ENCODE measurements around the gene FTO. TPM values are rescaled to one million over a fixed set of nuclear protein-coding genes. Genes with fewer than 3 reads are reported as not detected.

FTO gene
- total RNA-seq, 1 donor from 2014 or later, result 107 TPM

- Mint-ChIP-seq H3K4me3 (peak overlapping the region; percentile 62), H3K27ac (ENCODE audit: unreplicated experiment) (peak overlapping the region; percentile 15)
Measured at GRCh38 chr16:53937161-53937880, 233.4 kb downstream of the FTO start.

GRCh38 chr16:53944025-53944424, 240.1 kb downstream of the FTO start:
- peaks cover 8% of the 10 kb centered on the region for H3K36me3 Mint-ChIP-seq (ENCODE audit: low read depth)
- H3K4me3 Mint-ChIP-seq, result no peak overlapping the region
- TF ChIP-seq CTCF (conservative IDR thresholded peaks at IDR 0.05), result no peak
- DNase-seq (ENCODE audit: low read depth, low spot score), result no peak
- peaks cover 35% of the 10 kb centered on the region for H3K27me3 Mint-ChIP-seq (ENCODE audit: low read depth)
- H3K9me3 Mint-ChIP-seq, result no peaks in the 10 kb centered on the region
- peaks cover 18% of the 10 kb centered on the region for H3K4me1 Mint-ChIP-seq
- H3K27ac Mint-ChIP-seq (ENCODE audit: unreplicated experiment), result no peak overlapping the region

More at GRCh38 chr16:53937161-53937880, 233.4 kb downstream of the FTO start:
- Mint-ChIP-seq H3K27me3 (ENCODE audit: low read depth) (peaks cover 45% of the 10 kb centered on the region), H3K36me3 (ENCODE audit: low read depth) (peaks cover 13% of the 10 kb centered on the region), H3K9me3 (no peaks in the 10 kb centered on the region), H3K4me1 (peaks cover 42% of the 10 kb centered on the region)
- TF ChIP-seq CTCF (conservative IDR thresholded peaks at IDR 0.05), result no peak
- DNase-seq (ENCODE audit: low read depth, low spot score), result peak; percentile 28

GRCh38 chr16:53945996-53946395, 242.0 kb downstream of the FTO start:
- Mint-ChIP-seq H3K27ac (ENCODE audit: unreplicated experiment) (no peak overlapping the region), H3K36me3 (ENCODE audit: low read depth) (peaks cover 8% of the 10 kb centered on the region), H3K9me3 (no peaks in the 10 kb centered on the region), H3K27me3 (ENCODE audit: low read depth) (peaks cover 29% of the 10 kb centered on the region), H3K4me1 (peaks cover 21% of the 10 kb centered on the region), H3K4me3 (no peak overlapping the region)
- DNase-seq (ENCODE audit: low read depth, low spot score), result no peak
- peak; percentile 83 for TF ChIP-seq CTCF (conservative IDR thresholded peaks at IDR 0.05)

- H3K4me3 Mint-ChIP-seq, result no peak overlapping the region
- H3K4me1 Mint-ChIP-seq, result peaks cover 21% of the 10 kb centered on the region
Measured at GRCh38 chr16:53946746-53947386, 242.9 kb downstream of the FTO start.

GRCh38 chr16:53947642-53948041, 243.7 kb downstream of the FTO start:
- H3K36me3 Mint-ChIP-seq (ENCODE audit: low read depth), result no peaks in the 10 kb centered on the region
- no peak overlapping the region for H3K27ac Mint-ChIP-seq (ENCODE audit: unreplicated experiment)
- H3K9me3 Mint-ChIP-seq, result no peaks in the 10 kb centered on the region
- peaks cover 21% of the 10 kb centered on the region for H3K4me1 Mint-ChIP-seq
- DNase-seq (ENCODE audit: low read depth, low spot score), result no peak
- no peak overlapping the region for H3K4me3 Mint-ChIP-seq
- TF ChIP-seq CTCF (conservative IDR thresholded peaks at IDR 0.05), result no peak
- H3K27me3 Mint-ChIP-seq (ENCODE audit: low read depth), result peaks cover 17% of the 10 kb centered on the region

More at GRCh38 chr16:53946746-53947386, 242.9 kb downstream of the FTO start:
- no peak for TF ChIP-seq CTCF (conservative IDR thresholded peaks at IDR 0.05)
- no peak overlapping the region for H3K27ac Mint-ChIP-seq (ENCODE audit: unreplicated experiment)
- peaks cover 4% of the 10 kb centered on the region for H3K36me3 Mint-ChIP-seq (ENCODE audit: low read depth)
- no peak for DNase-seq (ENCODE audit: low read depth, low spot score)
- no peaks in the 10 kb centered on the region for H3K9me3 Mint-ChIP-seq
- H3K27me3 Mint-ChIP-seq (ENCODE audit: low read depth), result peaks cover 24% of the 10 kb centered on the region
